Astrocyte (in vitro differentiated cells and primary cell): ENCODE data around the gene JUN. TPM values are rescaled to one million over a fixed set of nuclear protein-coding genes. Genes with fewer than 3 reads are reported as not detected.

ENCODE experiments used
- DNase-seq: peaks from one replicate; pipeline ENCODE4 v3.0.0-alpha.2; 2010; ENCODE audit warnings: low read depth
- FAIRE-seq: peaks from 2 replicates; lab custom pipeline; 2011; peaks lifted over from hg19 to GRCh38; lab: Jason Lieb, UNC
- H2AFZ ChIP-seq: 2 replicates; pipeline ENCODE4 v1.6.0; 2012; ENCODE audit warnings: low read depth, low read length, inconsistent platforms
- H3K27ac ChIP-seq: 2 replicates; pipeline ENCODE4 v1.5.1; 2011; ENCODE audit warnings: low read depth, low read length, inconsistent platforms
- H3K27me3 ChIP-seq: 2 replicates; pipeline ENCODE4 v1.6.0; 2011; ENCODE audit warnings: low read length, inconsistent platforms; ENCODE audit not compliant: insufficient read depth
- H3K36me3 ChIP-seq: 2 replicates; pipeline ENCODE4 v1.5.1; 2011; ENCODE audit warnings: low read length, inconsistent platforms; ENCODE audit not compliant: insufficient read depth
- H3K4me1 ChIP-seq: 2 replicates; pipeline ENCODE4 v1.5.1; 2011; ENCODE audit warnings: low read length, inconsistent platforms; ENCODE audit not compliant: insufficient read depth
- H3K4me2 ChIP-seq: 2 replicates; pipeline ENCODE4 v1.6.0; 2012; ENCODE audit warnings: low read length, inconsistent platforms
- H3K4me3 ChIP-seq: 2 replicates; pipeline ENCODE4 v1.5.1; 2011; ENCODE audit warnings: low read depth, mild to moderate bottlenecking, low read length, inconsistent platforms; ENCODE audit not compliant: insufficient read depth
- H3K79me2 ChIP-seq: 2 replicates; pipeline ENCODE4 v1.6.0; 2012; ENCODE audit warnings: mild to moderate bottlenecking, low read length, inconsistent platforms; ENCODE audit not compliant: insufficient read depth
- H3K9ac ChIP-seq: 2 replicates; pipeline ENCODE4 v1.6.0; 2012; ENCODE audit warnings: mild to moderate bottlenecking, low read length, inconsistent platforms
- H3K9me3 ChIP-seq: 2 replicates; pipeline ENCODE4 v1.5.1; 2012; ENCODE audit warnings: low read depth, mild to moderate bottlenecking, low read length, inconsistent platforms; ENCODE audit not compliant: insufficient read depth
- H4K20me1 ChIP-seq: 2 replicates; pipeline ENCODE4 v1.6.0; 2012; ENCODE audit warnings: low read length, inconsistent platforms; ENCODE audit not compliant: insufficient read depth
- H3K27ac Mint-ChIP-seq: one replicate; pipeline ENCODE4 v1.8.0; 2021; ENCODE audit warnings: mild to moderate bottlenecking, mixed read lengths; ENCODE audit not compliant: unreplicated experiment
- H3K27me3 Mint-ChIP-seq: one replicate; pipeline ENCODE4 v1.8.0; 2021; ENCODE audit warnings: low read depth, mixed read lengths; ENCODE audit not compliant: unreplicated experiment
- H3K36me3 Mint-ChIP-seq: one replicate; pipeline ENCODE4 v1.8.0; 2021; ENCODE audit warnings: low read depth, mixed read lengths; ENCODE audit not compliant: unreplicated experiment
- H3K4me1 Mint-ChIP-seq: one replicate; pipeline ENCODE4 v1.8.0; 2021; ENCODE audit warnings: low read depth, mixed read lengths; ENCODE audit not compliant: unreplicated experiment
- H3K4me3 Mint-ChIP-seq: one replicate; pipeline ENCODE4 v1.8.0; 2021; ENCODE audit warnings: mild to moderate bottlenecking, moderate library complexity, mixed read lengths; ENCODE audit not compliant: unreplicated experiment
- H3K9me3 Mint-ChIP-seq: one replicate; pipeline ENCODE4 v1.8.0; 2021; ENCODE audit warnings: mild to moderate bottlenecking, mixed read lengths; ENCODE audit not compliant: unreplicated experiment
- EZH2 ChIP-seq: IDR thresholded peaks from 2 replicates; pipeline ENCODE4 v1.6.1; 2012; ENCODE audit warnings: mild to moderate bottlenecking, low read length, inconsistent platforms; ENCODE audit not compliant: insufficient read depth
- total RNA-seq: library from RNA; stranded (reverse); gene quantifications from 2 replicates; pipeline ENCODE4 v1.2.1, GENCODE V29; 2021
- TF ChIP-seq, protein P1 (sequence below): IDR thresholded peaks from 2 replicates; pipeline ENCODE4 v1.5.1; 2011; ENCODE audit warnings: low read depth, mild to moderate bottlenecking, inconsistent platforms, low read length, moderate library complexity; ENCODE audit not compliant: insufficient read depth

Gene JUN
- total RNA-seq, 1 donor from 2014 or later: 101 TPM

DNA sequence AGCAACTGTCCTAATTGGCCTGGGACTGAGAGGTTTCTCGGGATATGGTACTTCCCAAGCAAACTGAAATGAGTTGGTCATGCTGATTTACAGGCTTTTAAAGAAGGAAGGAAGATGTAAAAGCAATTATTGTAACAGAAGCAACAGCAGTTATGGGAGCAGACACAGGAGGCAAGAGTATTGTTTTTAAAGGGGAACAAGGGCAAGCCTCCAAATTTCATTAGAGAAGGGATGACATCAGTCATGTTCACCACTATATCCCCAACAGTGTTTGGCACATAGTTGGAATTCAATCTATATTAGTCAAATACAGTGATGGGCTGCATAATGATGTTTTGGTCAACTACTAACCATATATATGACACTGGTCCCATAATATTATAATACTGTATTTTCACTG is 46.0 kb upstream of the JUN start:
- DNase-seq: peak; percentile 46
- TF ChIP-seq, protein P1, sequence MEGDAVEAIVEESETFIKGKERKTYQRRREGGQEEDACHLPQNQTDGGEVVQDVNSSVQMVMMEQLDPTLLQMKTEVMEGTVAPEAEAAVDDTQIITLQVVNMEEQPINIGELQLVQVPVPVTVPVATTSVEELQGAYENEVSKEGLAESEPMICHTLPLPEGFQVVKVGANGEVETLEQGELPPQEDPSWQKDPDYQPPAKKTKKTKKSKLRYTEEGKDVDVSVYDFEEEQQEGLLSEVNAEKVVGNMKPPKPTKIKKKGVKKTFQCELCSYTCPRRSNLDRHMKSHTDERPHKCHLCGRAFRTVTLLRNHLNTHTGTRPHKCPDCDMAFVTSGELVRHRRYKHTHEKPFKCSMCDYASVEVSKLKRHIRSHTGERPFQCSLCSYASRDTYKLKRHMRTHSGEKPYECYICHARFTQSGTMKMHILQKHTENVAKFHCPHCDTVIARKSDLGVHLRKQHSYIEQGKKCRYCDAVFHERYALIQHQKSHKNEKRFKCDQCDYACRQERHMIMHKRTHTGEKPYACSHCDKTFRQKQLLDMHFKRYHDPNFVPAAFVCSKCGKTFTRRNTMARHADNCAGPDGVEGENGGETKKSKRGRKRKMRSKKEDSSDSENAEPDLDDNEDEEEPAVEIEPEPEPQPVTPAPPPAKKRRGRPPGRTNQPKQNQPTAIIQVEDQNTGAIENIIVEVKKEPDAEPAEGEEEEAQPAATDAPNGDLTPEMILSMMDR: no peak
- no peak for TF ChIP-seq EZH2
- no peak overlapping the region for H3K9ac ChIP-seq
- Mint-ChIP-seq H3K4me3 (no peak overlapping the region), H3K27me3 (no peaks in the 10 kb centered on the region), H3K27ac (no peak overlapping the region), H3K4me1 (peaks cover 11% of the 10 kb centered on the region), H3K36me3 (peaks cover 4% of the 10 kb centered on the region), H3K9me3 (peaks cover 13% of the 10 kb centered on the region)
- H3K27ac ChIP-seq: no peak overlapping the region
- no peaks in the 10 kb centered on the region for H3K27me3 ChIP-seq
- no peak overlapping the region for H3K4me3 ChIP-seq
- no peaks in the 10 kb centered on the region for H3K4me1 ChIP-seq
- no peaks in the 10 kb centered on the region for H4K20me1 ChIP-seq
- peaks cover 10% of the 10 kb centered on the region for H3K9me3 ChIP-seq
- no peak overlapping the region for H3K4me2 ChIP-seq
- H2AFZ ChIP-seq: no peak overlapping the region
- FAIRE-seq: peak; percentile 64
- H3K79me2 ChIP-seq: no peaks in the 10 kb centered on the region
- H3K36me3 ChIP-seq: no peaks in the 10 kb centered on the region

GRCh38 chr1:58827298-58827697 is 43.5 kb upstream of the JUN start:
- Histone ChIP-seq H2AFZ (no peak overlapping the region), H3K79me2 (no peaks in the 10 kb centered on the region), H3K27me3 (no peaks in the 10 kb centered on the region), H3K4me2 (no peak overlapping the region), H3K36me3 (no peaks in the 10 kb centered on the region), H3K27ac (no peak overlapping the region), H3K4me3 (no peak overlapping the region), H3K9ac (no peak overlapping the region), H4K20me1 (no peaks in the 10 kb centered on the region), H3K4me1 (peaks cover 14% of the 10 kb centered on the region), H3K9me3 (peaks cover 10% of the 10 kb centered on the region)
- peaks cover 13% of the 10 kb centered on the region for H3K9me3 Mint-ChIP-seq
- H3K36me3 Mint-ChIP-seq: peaks cover 4% of the 10 kb centered on the region
- no peak overlapping the region for H3K27ac Mint-ChIP-seq
- FAIRE-seq (no peak), DNase-seq (no peak)
- H3K4me3 Mint-ChIP-seq: no peak overlapping the region
- TF ChIP-seq, protein P1: no peak
- TF ChIP-seq EZH2: no peak
- no peaks in the 10 kb centered on the region for H3K27me3 Mint-ChIP-seq
- H3K4me1 Mint-ChIP-seq: peaks cover 22% of the 10 kb centered on the region

GRCh38 chr1:58824753-58825389 is 41.0 kb upstream of the JUN start:
- no peaks in the 10 kb centered on the region for H3K36me3 ChIP-seq
- Mint-ChIP-seq H3K36me3 (peaks cover 4% of the 10 kb centered on the region), H3K4me3 (no peak overlapping the region), H3K27me3 (no peaks in the 10 kb centered on the region), H3K9me3 (peaks cover 13% of the 10 kb centered on the region), H3K4me1 (peaks cover 19% of the 10 kb centered on the region), H3K27ac (no peak overlapping the region)
- H3K79me2 ChIP-seq: no peaks in the 10 kb centered on the region
- H3K4me2 ChIP-seq: no peak overlapping the region
- no peak overlapping the region for H3K9ac ChIP-seq
- H3K27me3 ChIP-seq: no peaks in the 10 kb centered on the region
- DNase-seq (no peak), FAIRE-seq (no peak)
- H3K27ac ChIP-seq: no peak overlapping the region
- no peak overlapping the region for H2AFZ ChIP-seq
- TF ChIP-seq, protein P1: no peak
- no peak for TF ChIP-seq EZH2
- no peak overlapping the region for H3K4me3 ChIP-seq
- H4K20me1 ChIP-seq: no peaks in the 10 kb centered on the region
- H3K9me3 ChIP-seq: peaks cover 10% of the 10 kb centered on the region
- peaks cover 14% of the 10 kb centered on the region for H3K4me1 ChIP-seq
